B cell (primary cell): ENCODE results near the gene LRRC45. TPM values are rescaled to one million over a fixed set of nuclear protein-coding genes. Genes with fewer than 3 reads are reported as not detected.

Experiments
- ATAC-seq: fragments of 200-7000 bp; cut with Tn5 transposase; one replicate; pipeline ENCODE4 v1.10.0; 2021; ENCODE audit warnings: low read depth, mild to moderate bottlenecking, moderate number of reproducible peaks, moderate library complexity
- CTCF ChIA-PET: fragments of 350-600 bp; sonication (Branson Sonifier 250); formaldehyde crosslinking; loops from one replicate; lab custom pipeline; 2021; ENCODE audit warnings: antibody characterized with exemption, inconsistent platforms; lab: Charles Lee
- POLR2A ChIA-PET: fragments of 350-600 bp; sonication (Branson Sonifier 250); formaldehyde crosslinking; loops from one replicate; lab custom pipeline; 2021; ENCODE audit warnings: antibody characterized with exemption; lab: Charles Lee
- DNase-seq: peaks from one replicate; pipeline ENCODE4 v3.0.0; 2013
- H2AFZ ChIP-seq: 2 replicates; pipeline ENCODE4 v1.6.1; 2012; ENCODE audit warnings: mild to moderate bottlenecking, low read depth, low read length; ENCODE audit not compliant: insufficient read depth, poor library complexity, severe bottlenecking
- H3K27ac ChIP-seq, 2 donors: 1 replicate in 1 of 2; 2 replicates in 1 of 2; pipeline ENCODE4 v1.5.1; 2012 to 2013; ENCODE audit warnings: low read length in 2 of 2, mild to moderate bottlenecking in 2 of 2, moderate library complexity in 1 of 2
- H3K27me3 ChIP-seq, 4 experiments: fragments of 200-600 bp in 1 of 4; sonication (generic) in 1 of 4; replicated peaks in 1 of 4; 1 replicate in 2 of 4; 2 replicates in 2 of 4; pipeline versions ENCODE4 v1.6.1 to v1.7.0; 2013 to 2016; ENCODE audit warnings: low read length in 3 of 4, mild to moderate bottlenecking in 2 of 4, mixed read lengths in 1 of 4, moderate library complexity in 1 of 4; ENCODE audit not compliant: insufficient read depth in 4 of 4, control insufficient read depth in 3 of 4; ENCODE audit errors: control extremely low read depth in 1 of 4
- H3K36me3 ChIP-seq, 2 experiments: replicated peaks in 1 of 2; 1 replicate in 1 of 2; 2 replicates in 1 of 2; pipeline versions ENCODE4 v1.6.1 to v1.7.1; 2013; ENCODE audit warnings: low read length in 1 of 2; ENCODE audit not compliant: insufficient read depth in 2 of 2, control insufficient read depth in 1 of 2; ENCODE audit errors: control extremely low read depth in 1 of 2, extremely low read depth in 1 of 2
- H3K4me1 ChIP-seq, 2 donors: fragments of 200-600 bp in 1 of 2; sonication (generic) in 1 of 2; 1 replicate in 1 of 2; 2 replicates in 1 of 2; pipeline versions ENCODE4 v1.5.1 to v1.6.1; 2013 to 2017; ENCODE audit warnings: low read length in 2 of 2; ENCODE audit not compliant: control insufficient read depth in 2 of 2, insufficient read depth in 2 of 2
- H3K4me2 ChIP-seq: replicated peaks from 2 replicates; pipeline ENCODE3; 2012; ENCODE audit warnings: mild to moderate bottlenecking, low read depth, low read length; ENCODE audit not compliant: poor library complexity, severe bottlenecking
- H3K4me3 ChIP-seq, 5 experiments: fragments of 200-600 bp in 1 of 5; sonication (generic) in 1 of 5; 1 replicate in 3 of 5; 2 replicates in 2 of 5; pipeline versions ENCODE4 v1.5.1 to v1.7.0; 2011 to 2016; ENCODE audit warnings: low read length in 4 of 5, mild to moderate bottlenecking in 4 of 5, low read depth in 2 of 5, control low read depth in 1 of 5, moderate library complexity in 1 of 5; ENCODE audit not compliant: insufficient read depth in 1 of 5; ENCODE audit errors: control extremely low read depth in 1 of 5, extremely low read depth in 1 of 5
- H3K79me2 ChIP-seq: fragments of 200-600 bp; sonication (generic); one replicate; pipeline ENCODE4 v1.6.0; 2016; ENCODE audit warnings: low read length; ENCODE audit not compliant: control insufficient read depth, insufficient read depth
- H3K9ac ChIP-seq: fragments of 200-600 bp; sonication (generic); 2 replicates; pipeline ENCODE4 v1.6.1; 2017; ENCODE audit warnings: mild to moderate bottlenecking, low read length, moderate library complexity
- H3K9me3 ChIP-seq, 3 donors: one replicate each; pipeline versions ENCODE4 v1.6.1 to v1.7.1; 2013; ENCODE audit warnings: low read length in 2 of 3; ENCODE audit not compliant: control insufficient read depth in 2 of 3, insufficient read depth in 1 of 3; ENCODE audit errors: control extremely low read depth in 1 of 3
- H4K20me1 ChIP-seq: 2 replicates; pipeline ENCODE4 v1.6.0; 2012; ENCODE audit warnings: mild to moderate bottlenecking, low read length; ENCODE audit not compliant: insufficient read depth, control insufficient read depth, poor library complexity, severe bottlenecking
- H3K27ac Mint-ChIP-seq: one replicate; pipeline ENCODE4 v1.8.0; 2021; ENCODE audit warnings: mixed read lengths
- H3K27me3 Mint-ChIP-seq: one replicate; pipeline ENCODE4 v1.8.0; 2021; ENCODE audit warnings: mixed read lengths
- H3K4me1 Mint-ChIP-seq: one replicate; pipeline ENCODE4 v1.8.0; 2021; ENCODE audit warnings: mixed read lengths
- H3K4me3 Mint-ChIP-seq: one replicate; pipeline ENCODE4 v1.8.0; 2021; ENCODE audit warnings: mixed read lengths
- H3K9me3 Mint-ChIP-seq: one replicate; pipeline ENCODE4 v1.8.0; 2022; ENCODE audit warnings: mixed read lengths; ENCODE audit not compliant: insufficient read depth
- EZH2 ChIP-seq: IDR thresholded peaks from 2 replicates; pipeline ENCODE4 v1.6.1; 2012; ENCODE audit warnings: borderline replicate concordance, low read depth, mild to moderate bottlenecking, moderate library complexity, low read length; ENCODE audit not compliant: insufficient read depth, poor library complexity, severe bottlenecking
- WGBS: methylation state at CpG from one replicate; pipeline ENCODE4 v1.1.5; 2013; ENCODE audit warnings: missing lambda C conversion rate; ENCODE audit not compliant: insufficient coverage; 5-methylcytosine and 5-hydroxymethylcytosine counted together
- intact Hi-C: fragments of 100-400 bp; cut with micrococcal nuclease; formaldehyde crosslinking; loops from one replicate; pipeline ENCODE4 v1.10.0; 2022
- polyA plus RNA-seq: library from polyadenylated mRNA; depleted of rRNA; stranded (reverse); fragments of >200 nt; gene quantifications from 2 replicates; pipeline ENCODE4 v1.2.3, GENCODE V29; 2012
- total RNA-seq, 2 donors: library from RNA; stranded (reverse); fragments of 120-200 nt in 1 of 2; gene quantifications; 1 replicate in 1 of 2; 2 replicates in 1 of 2; pipeline versions ENCODE4 v1.2.3 to v1.2.4, GENCODE V29; 2013 to 2022
- TF ChIP-seq, protein P1 (sequence below): fragments of 200-600 bp; IDR thresholded peaks from one replicate; pipeline ENCODE4 v1.8.0; 2022; ENCODE audit warnings: antibody characterized with exemption, mild to moderate bottlenecking

LRRC45 gene
- total and polyA plus RNA-seq, 2 donors (not counting 1 experiment from before 2014, with no cell fraction given) = 19.4 to 19.6 TPM

GRCh38 chr17:82031303-82031884 is 8.3 kb downstream of the LRRC45 start, which contains the start of gene RAC3:
RAC3 (plus strand) TSS chr17:82031678; CDS start chr17:82031762, 84 bp downstream.
- Mint-ChIP-seq H3K4me3 (peak within 1 kb of the TSS; percentile 89), H3K27me3 (no peaks in the 10 kb centered on the region), H3K9me3 (no peaks in the 10 kb centered on the region), H3K4me1 (peaks cover 21% of the 10 kb centered on the region), H3K27ac (peak within 1 kb of the TSS; percentile 41)
- intact Hi-C loops = loop anchor here (10.0 kb wide), 1 partner anchor 523 kb away; no protein-coding TSS in a partner anchor
- H3K9me3 ChIP-seq = peaks cover 0 to 10% (median 0%) of the 10 kb centered on the region in 3 donors
- ChIA-PET POLR2A (interaction anchor here (0.5 to 0.9 kb wide), 2 partner anchors 9 to 306 kb away, joined by 3 to 6 read pairs; partner anchors contain the start of genes CENPX and LRRC45), CTCF (interaction anchor here (0.9 to 3.0 kb wide), 4 partner anchors 19 to 124 kb away, joined by 3 to 41 read pairs (median 11); no protein-coding TSS in a partner anchor)
- peaks cover 0 to 39% (median 3%) of the 10 kb centered on the region in 4 experiments for H3K27me3 ChIP-seq
- H4K20me1 ChIP-seq = peaks cover 48% of the 10 kb centered on the region
- peaks cover 23 to 27% of the 10 kb centered on the region in 2 donors for H3K4me1 ChIP-seq
- peak within 1 kb of the TSS in 4 of 5 experiments; percentile 45 to 59 (median 54) for H3K4me3 ChIP-seq
- WGBS = under 1% methylated on average over 91 of the region's 96 CpGs
- peak within 1 kb of the TSS; percentile 72 for H2AFZ ChIP-seq
- peaks cover 8% of the 10 kb centered on the region for H3K79me2 ChIP-seq
- no peaks in the 10 kb centered on the region for H3K36me3 ChIP-seq
- no peak within 1 kb of the TSS for H3K27ac ChIP-seq
- peak within 1 kb of the TSS; percentile 59 for H3K9ac ChIP-seq
- no peak for ATAC-seq
- peak within 1 kb of the TSS; percentile 97 for H3K4me2 ChIP-seq
- TF ChIP-seq EZH2 = no peak
- TF ChIP-seq, protein P1, sequence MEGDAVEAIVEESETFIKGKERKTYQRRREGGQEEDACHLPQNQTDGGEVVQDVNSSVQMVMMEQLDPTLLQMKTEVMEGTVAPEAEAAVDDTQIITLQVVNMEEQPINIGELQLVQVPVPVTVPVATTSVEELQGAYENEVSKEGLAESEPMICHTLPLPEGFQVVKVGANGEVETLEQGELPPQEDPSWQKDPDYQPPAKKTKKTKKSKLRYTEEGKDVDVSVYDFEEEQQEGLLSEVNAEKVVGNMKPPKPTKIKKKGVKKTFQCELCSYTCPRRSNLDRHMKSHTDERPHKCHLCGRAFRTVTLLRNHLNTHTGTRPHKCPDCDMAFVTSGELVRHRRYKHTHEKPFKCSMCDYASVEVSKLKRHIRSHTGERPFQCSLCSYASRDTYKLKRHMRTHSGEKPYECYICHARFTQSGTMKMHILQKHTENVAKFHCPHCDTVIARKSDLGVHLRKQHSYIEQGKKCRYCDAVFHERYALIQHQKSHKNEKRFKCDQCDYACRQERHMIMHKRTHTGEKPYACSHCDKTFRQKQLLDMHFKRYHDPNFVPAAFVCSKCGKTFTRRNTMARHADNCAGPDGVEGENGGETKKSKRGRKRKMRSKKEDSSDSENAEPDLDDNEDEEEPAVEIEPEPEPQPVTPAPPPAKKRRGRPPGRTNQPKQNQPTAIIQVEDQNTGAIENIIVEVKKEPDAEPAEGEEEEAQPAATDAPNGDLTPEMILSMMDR = no peak
- DNase-seq = no peak
